ENCODE results near the gene ZMYND19. TPM values are rescaled to one million over a fixed set of nuclear protein-coding genes. Genes with fewer than 3 reads are reported as not detected.

Gene ZMYND19
- total RNA-seq, 1 experiment from 2014 or later = 37.0 TPM

DNA sequence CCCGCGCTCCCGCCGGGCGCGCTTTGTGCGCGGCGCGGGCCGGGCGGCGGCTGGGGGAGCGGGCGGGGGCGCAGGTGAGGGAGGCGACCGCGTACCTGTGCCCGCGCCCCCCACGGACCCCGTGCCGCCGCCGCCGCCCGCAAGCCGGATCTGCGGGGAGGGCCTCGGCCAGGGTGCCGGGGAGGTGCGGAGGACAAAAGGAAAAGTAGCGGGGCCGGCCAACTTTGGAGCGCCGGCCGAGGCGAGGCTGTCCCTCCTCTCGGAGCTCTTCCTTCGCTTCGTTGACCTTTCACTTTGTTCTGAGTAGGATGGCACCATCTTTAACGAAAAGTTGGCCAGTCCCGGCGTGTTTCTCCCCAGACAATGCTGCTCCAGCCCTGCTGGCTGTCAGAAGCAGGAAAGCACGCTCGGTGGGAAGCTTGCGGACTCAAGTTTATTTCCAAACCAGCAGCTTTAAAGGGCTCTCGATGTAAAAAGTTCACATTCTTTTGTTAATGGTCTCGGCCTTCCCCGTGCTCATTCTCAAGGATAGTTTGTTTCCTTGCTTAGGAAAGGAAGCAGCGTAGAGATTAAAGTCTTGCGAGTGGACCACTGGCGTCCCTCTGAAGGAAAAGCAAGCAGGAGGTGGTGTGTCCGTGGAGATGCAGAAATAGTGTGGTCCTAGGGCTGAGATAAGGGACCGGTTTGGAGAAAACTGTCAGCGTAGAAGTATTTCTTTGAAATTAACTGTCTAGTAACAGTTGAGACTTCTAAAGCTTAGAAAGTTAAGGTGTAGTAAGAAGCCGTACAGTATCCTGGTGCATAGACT, 29.1 kb upstream of the ZMYND19 start:
- POLR2A ChIA-PET = interaction anchor here (0.6 kb wide), 1 partner anchor 16 kb away, joined by 3 read pairs; no protein-coding TSS in a partner anchor
- CTCF ChIA-PET = no interaction called here
- Histone ChIP-seq H3K4me3 (ENCODE audit: low read depth in 2 of 2, low read length in 2 of 2) (peak overlapping the region; percentile 78 to 87), H3K27ac (ENCODE audit: low read length) (peak overlapping the region; percentile 91), H3K4me1 (ENCODE audit: control insufficient read depth, insufficient read depth, low read length) (peaks cover 35% of the 10 kb centered on the region), H3K36me3 (ENCODE audit: control insufficient read depth, insufficient read depth, low read length) (peaks cover 6% of the 10 kb centered on the region; the same call in 1 of the 2 replicates), H3K9me3 (ENCODE audit: control insufficient read depth, insufficient read depth, low read depth, low read length) (no peaks in the 10 kb centered on the region), H3K27me3 (ENCODE audit: control insufficient read depth, insufficient read depth, low read length) (no peaks in the 10 kb centered on the region)
- ATAC-seq (peak; percentile 5), DNase-seq (ENCODE audit: low read depth, low spot score) (no peak)
- BruUV-seq (replicated peaks) = no TSS peak
- intact Hi-C loops (cut with micrococcal nuclease; ENCODE audit: unreplicated experiment) = no loop called here
- TF ChIP-seq, protein P1, sequence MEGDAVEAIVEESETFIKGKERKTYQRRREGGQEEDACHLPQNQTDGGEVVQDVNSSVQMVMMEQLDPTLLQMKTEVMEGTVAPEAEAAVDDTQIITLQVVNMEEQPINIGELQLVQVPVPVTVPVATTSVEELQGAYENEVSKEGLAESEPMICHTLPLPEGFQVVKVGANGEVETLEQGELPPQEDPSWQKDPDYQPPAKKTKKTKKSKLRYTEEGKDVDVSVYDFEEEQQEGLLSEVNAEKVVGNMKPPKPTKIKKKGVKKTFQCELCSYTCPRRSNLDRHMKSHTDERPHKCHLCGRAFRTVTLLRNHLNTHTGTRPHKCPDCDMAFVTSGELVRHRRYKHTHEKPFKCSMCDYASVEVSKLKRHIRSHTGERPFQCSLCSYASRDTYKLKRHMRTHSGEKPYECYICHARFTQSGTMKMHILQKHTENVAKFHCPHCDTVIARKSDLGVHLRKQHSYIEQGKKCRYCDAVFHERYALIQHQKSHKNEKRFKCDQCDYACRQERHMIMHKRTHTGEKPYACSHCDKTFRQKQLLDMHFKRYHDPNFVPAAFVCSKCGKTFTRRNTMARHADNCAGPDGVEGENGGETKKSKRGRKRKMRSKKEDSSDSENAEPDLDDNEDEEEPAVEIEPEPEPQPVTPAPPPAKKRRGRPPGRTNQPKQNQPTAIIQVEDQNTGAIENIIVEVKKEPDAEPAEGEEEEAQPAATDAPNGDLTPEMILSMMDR (IDR thresholded peaks at IDR 0.05) = no peak
- TF ChIP-seq POLR2AphosphoS5 (IDR thresholded peaks at IDR 0.05; ENCODE audit: low read depth, low read length) (no peak), TCF7L2 (IDR thresholded peaks at IDR 0.05; ENCODE audit: low read depth, low read length) (no peak), SIN3A (IDR thresholded peaks at IDR 0.05; ENCODE audit: borderline replicate concordance, insufficient read depth, low read depth, low read length) (no peak)
- TF ChIP-seq, protein P2, sequence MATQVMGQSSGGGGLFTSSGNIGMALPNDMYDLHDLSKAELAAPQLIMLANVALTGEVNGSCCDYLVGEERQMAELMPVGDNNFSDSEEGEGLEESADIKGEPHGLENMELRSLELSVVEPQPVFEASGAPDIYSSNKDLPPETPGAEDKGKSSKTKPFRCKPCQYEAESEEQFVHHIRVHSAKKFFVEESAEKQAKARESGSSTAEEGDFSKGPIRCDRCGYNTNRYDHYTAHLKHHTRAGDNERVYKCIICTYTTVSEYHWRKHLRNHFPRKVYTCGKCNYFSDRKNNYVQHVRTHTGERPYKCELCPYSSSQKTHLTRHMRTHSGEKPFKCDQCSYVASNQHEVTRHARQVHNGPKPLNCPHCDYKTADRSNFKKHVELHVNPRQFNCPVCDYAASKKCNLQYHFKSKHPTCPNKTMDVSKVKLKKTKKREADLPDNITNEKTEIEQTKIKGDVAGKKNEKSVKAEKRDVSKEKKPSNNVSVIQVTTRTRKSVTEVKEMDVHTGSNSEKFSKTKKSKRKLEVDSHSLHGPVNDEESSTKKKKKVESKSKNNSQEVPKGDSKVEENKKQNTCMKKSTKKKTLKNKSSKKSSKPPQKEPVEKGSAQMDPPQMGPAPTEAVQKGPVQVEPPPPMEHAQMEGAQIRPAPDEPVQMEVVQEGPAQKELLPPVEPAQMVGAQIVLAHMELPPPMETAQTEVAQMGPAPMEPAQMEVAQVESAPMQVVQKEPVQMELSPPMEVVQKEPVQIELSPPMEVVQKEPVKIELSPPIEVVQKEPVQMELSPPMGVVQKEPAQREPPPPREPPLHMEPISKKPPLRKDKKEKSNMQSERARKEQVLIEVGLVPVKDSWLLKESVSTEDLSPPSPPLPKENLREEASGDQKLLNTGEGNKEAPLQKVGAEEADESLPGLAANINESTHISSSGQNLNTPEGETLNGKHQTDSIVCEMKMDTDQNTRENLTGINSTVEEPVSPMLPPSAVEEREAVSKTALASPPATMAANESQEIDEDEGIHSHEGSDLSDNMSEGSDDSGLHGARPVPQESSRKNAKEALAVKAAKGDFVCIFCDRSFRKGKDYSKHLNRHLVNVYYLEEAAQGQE (IDR thresholded peaks at IDR 0.05; ENCODE audit: insufficient read depth in 1 of 2, low read depth in 2 of 2, low read length in 1 of 2) = no peak
- in situ Hi-C loops (cut with HindIII; ENCODE audit: low pct_unique_long_range_greater_than_20kb, low sequenced_read_pairs) = no loop called here

DNA sequence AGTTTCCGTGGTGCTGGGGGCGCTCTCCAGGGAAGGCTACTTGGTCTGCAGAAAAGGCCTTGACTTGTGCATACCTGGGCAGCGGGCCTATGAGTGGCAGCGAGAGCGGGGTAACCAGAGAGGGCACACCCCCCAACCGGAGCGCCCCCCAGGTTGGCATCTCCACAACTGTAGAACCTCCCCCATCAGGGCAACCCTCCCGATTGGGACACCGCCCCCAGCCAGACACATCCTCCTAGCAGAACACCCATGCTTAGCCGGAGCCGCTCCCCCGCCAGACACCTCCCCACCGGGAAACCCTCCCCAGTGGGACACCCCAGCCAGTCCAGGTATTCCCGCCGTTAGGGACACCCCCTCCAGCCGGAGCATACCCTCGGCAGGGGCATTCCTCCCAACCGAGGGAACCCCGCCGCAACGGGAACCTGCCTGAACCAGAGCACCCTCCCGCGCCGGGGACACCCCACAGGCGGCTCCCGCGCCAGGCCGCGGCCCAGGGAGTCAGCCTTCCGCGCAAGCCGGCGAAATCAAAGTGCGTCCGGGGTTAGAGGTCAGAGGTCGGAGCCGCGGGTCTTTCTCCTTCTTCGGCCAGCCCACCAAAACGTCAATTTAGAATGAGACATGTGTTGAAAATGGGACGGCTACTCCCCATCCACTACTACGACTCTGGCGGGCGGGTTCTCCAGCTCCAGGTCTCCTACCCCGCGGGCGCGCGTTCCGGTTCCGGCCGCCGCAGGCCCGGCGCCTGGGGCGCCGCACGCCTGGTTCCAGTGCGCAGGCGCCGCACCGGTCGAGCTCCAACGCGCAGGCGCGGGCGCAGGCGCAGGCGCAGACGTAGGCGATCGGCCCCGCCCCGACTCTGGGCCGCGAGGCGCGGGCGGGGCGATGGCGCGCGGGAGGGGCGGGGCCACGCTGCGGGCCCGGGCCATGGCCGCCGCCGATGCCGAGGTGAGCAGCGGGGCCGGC, 28.1 kb upstream of the ZMYND19 start, which contains the start of gene EHMT1:
Gene EHMT1 (plus strand): TSS at position 901 of the 963 bp plus-strand sequence. CDS start 24 bp downstream, at position 925.
- BruUV-seq (replicated peaks) = TSS peak; percentile 88
- Histone ChIP-seq H3K4me1 (ENCODE audit: control insufficient read depth, insufficient read depth, low read length) (peaks cover 38% of the 10 kb centered on the region), H3K27me3 (ENCODE audit: control insufficient read depth, insufficient read depth, low read length) (no peaks in the 10 kb centered on the region), H3K36me3 (ENCODE audit: control insufficient read depth, insufficient read depth, low read length) (peaks cover 6% of the 10 kb centered on the region; the same call in 1 of the 2 replicates), H3K9me3 (ENCODE audit: control insufficient read depth, insufficient read depth, low read depth, low read length) (no peaks in the 10 kb centered on the region), H3K27ac (ENCODE audit: low read length) (peak within 1 kb of the TSS; percentile 91), H3K4me3 (ENCODE audit: low read depth in 2 of 2, low read length in 2 of 2) (peak within 1 kb of the TSS; percentile 87 to 88)
- POLR2A ChIA-PET = interaction anchor here (0.6 kb wide), 3 partner anchors 15 to 205 kb away, joined by 3 to 7 read pairs (median 4); no protein-coding TSS in a partner anchor
- DNase-seq (ENCODE audit: low read depth, low spot score) (no peak), ATAC-seq (peak; percentile 79)
- intact Hi-C loops (cut with micrococcal nuclease; ENCODE audit: unreplicated experiment) = no loop called here
- CTCF ChIA-PET = interaction anchor here (0.7 kb wide), 1 partner anchor 39 kb away, joined by 3 read pairs; no protein-coding TSS in a partner anchor
- TF ChIP-seq TCF7L2 (IDR thresholded peaks at IDR 0.05; ENCODE audit: low read depth, low read length) (peak; percentile 90), SIN3A (IDR thresholded peaks at IDR 0.05; ENCODE audit: borderline replicate concordance, insufficient read depth, low read depth, low read length) (0 out of 2 replicates have a peak, but pooled peaks have one; percentile 65), POLR2AphosphoS5 (IDR thresholded peaks at IDR 0.05; ENCODE audit: low read depth, low read length) (peak; percentile 76)
- TF ChIP-seq, protein P1 (IDR thresholded peaks at IDR 0.05) = no peak
- TF ChIP-seq, protein P2 (IDR thresholded peaks at IDR 0.05; ENCODE audit: insufficient read depth in 1 of 2, low read depth in 2 of 2, low read length in 1 of 2) = no peak
- in situ Hi-C loops (cut with HindIII; ENCODE audit: low pct_unique_long_range_greater_than_20kb, low sequenced_read_pairs) = no loop called here
